DMS53 treated with DMSO at 0.1 percent for 48 hours (cell line): ENCODE data around the gene TMEM222.

ENCODE experiments used
- DNase-seq: peaks from one replicate; lab custom pipeline; 2025; ENCODE audit not compliant: unreplicated experiment; lab: John Stamatoyannopoulos, UW

The TMEM222 gene

DNA sequence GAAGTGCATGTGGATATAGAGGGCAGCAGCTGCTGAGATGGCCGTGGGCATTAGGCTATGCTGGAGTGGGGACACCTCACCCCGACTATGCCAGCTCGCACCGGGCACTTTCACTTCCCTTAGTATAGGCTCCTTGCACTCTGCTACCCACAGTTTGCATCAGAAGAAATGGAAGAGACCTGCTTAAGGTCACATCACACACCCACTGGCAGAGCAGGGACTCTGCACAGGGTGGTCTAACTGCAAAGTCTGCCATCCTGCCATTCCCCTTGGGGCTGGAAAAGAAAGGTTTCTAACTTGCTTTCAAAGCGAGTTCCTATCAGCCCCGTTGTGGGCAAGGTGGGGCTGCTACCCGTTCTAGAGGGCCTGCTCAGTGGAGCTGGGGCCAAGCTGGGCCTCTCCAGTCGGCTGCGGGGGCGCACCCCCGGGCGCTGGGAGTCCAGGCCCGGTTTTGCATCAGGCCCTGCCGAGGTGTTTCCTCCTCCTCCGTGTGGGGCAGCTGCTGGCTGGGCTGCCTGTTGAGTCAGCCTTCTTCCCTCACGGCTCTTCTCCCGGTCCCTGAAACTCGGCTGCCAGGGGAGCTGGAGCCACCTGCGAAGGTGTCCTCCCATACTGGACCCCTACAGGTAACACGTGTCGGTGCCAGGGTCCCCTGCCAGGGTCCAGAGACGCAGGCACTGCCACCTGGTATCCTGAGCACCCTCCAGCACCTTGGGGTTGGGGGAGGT, 19.7 kb downstream of the TMEM222 start, which contains the start of gene SYTL1:
SYTL1 (plus strand) TSS at position 498 of the 728 bp plus-strand sequence. CDS start 3,313 bp downstream, outside the sequence.
- peak; percentile 77 for DNase-seq

DNA sequence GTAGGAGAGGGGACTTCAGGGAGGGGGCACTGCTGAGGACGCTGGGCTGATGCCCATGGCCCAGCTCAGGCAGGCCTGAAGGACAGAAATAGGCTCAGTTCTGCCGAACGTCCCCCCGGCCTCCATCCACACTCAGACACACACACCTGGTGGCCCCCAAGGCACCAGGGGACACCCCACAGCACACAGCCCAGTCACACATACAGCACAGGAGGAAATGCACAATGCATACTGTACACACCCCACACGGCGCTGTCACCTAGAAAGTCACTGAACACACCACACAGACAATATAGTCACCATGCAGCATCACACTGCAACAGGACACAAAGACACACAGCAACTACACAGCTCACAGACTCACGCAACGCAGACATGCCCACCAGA, 20.4 kb downstream of the TMEM222 start:
- DNase-seq = peak; percentile 14

DNA sequence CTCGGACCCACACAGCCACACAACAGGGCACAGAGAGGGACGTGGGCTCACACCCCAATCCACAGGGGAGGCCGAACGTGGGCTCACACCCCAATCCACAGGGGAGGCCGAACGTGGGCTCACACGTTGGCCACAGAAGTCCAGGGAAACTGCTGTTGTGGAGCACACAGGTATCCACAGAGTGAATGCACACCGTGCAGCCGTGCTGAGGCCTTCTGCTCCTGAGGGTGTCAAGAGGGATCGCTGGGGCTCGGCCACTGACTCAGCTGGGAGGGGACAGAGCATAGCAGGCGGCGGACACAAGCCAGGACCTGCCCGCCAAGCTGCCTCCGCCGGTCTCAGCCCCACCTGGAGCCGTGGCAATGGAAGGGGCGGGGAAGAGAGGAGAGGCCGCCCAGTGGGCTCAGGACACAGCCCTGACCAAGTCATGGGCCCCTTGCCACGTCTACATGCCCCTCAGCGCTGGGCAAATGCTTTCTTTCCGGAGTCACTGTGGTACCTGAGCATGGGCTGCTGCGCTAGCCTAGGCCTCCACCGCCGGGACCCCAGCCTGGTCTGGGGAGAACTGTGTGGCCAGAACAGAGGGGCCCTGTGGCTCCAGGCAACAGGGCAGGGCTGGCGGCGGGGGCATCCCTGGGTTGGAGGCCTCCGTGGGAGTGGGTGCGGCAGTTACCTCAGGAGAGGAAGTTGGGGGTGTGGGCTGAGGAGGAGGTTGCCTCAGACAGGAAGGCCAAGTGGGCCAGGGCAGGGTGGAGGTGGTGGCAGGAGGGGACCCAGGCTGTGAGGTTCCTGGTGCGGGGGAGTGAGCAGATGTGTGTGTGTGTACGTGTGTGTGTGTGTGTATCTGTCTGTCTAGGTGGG, 21.0 kb downstream of the TMEM222 start:
- peak; percentile 40 for DNase-seq

- no peak for DNase-seq
Measured at GRCh38 chr1:27343639-27344025, 21.7 kb downstream of the TMEM222 start.

DNA sequence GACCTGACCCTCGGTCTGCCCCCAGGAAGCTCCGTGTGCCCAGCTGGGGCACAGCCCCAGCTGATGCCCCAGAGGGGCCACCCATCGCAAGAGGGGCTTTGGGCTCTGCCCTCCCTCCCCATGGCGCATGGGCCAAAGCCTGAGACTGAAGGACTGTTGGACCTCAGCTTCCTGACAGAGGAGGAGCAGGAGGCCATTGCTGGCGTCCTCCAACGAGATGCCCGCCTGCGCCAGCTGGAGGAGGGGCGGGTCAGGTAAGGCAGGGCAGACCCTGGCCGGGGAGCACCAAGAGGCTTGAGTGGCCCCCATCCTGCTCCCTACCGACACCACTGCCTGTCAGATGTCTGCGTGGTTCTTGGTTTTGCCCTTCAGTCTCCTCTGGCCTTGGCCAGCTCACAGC, 23.3 kb downstream of the TMEM222 start:
- DNase-seq = no peak

DNA sequence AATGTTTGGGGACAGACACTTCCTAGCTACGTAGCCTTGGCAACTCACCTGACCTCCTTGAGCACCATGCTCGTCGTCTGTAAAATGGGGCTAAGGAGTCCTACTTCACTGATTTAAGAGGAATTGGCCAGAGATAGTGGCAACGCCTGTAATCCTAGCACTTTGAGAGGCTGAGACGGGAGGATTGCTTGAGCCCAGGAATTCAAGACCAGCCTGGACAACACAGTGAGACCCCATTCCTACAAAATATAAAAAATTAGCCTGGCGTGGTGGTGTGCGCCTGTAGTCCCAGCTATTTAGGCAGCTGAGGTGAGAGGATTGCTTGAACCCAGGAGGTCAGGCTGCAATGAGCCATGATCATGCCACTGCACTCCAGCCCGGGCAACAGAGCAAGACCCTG, 24.4 kb downstream of the TMEM222 start:
- no peak for DNase-seq

DNA sequence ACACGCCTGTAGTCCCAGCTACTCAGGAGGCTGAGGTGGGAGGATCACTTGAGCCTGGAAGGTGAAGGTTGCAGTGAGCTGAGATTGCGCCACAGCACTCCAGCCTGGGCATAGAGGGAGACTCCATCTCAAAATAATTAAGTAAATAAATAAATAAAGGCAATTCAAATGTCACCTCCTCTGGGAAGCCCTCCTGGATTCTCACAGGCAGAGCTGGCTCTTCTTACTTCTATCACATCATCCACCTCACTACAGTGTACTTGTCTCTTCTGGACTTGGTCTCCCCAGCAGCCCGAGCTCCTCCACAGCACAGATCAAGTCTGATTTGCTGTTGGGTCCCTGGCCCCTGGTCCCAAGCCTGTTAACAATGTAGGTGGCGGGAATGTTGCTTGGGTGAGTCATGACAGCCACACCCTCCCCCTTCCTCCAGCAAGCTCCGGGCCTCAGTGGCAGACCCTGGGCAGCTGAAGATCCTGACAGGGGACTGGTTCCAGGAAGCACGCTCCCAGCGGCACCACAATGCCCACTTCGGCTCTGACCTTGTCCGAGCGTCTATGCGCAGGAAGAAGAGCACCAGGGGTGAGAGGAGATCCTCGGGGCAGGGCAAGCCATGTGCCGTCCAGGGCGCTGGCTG, 25.1 kb downstream of the TMEM222 start:
- no peak for DNase-seq

DNA sequence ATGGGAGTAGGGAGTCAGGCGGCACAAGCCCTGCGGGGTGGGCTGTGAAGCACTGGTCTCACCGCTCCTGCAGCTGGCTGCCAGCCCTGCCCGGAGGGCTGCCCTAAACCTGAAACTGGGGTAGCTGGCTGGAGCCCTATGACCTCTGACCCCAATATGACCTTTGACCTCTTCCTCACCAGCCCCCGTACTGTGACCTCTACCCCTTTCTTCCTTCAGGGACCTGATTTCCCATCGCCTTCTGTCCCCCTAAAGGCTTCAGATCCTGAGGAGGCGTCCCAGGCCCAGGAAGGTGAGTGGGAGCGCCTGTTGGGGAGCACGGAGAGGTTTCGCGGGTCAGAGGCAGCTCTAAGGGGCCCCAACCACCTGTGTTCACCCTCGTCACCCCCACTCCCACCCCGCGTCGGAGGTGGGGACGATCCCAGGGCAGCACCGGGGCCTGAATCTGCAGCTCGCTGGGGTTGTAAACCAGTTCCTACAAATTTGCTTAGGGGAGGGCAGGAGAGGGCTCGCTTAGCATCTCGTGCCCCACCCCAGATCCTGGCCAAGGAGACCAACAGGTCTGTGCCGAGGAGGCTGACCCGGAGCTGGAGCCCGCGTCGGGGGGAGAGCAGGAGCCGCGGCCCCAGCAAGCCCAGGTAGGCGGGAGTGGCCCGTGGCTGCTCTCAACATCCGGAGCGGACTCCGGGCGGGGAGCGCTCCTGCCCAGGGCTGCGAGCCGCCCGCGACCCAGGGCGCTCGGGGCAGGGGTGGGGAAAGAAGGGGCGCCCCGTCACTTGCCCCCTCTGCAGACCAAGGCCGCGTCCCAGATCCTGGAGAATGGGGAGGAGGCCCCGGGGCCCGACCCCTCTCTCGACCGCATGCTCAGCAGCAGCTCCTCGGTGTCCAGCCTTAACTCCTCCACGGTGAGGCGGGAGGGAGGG, 27.2 kb downstream of the TMEM222 start:
- DNase-seq = peak; percentile 67

DNA sequence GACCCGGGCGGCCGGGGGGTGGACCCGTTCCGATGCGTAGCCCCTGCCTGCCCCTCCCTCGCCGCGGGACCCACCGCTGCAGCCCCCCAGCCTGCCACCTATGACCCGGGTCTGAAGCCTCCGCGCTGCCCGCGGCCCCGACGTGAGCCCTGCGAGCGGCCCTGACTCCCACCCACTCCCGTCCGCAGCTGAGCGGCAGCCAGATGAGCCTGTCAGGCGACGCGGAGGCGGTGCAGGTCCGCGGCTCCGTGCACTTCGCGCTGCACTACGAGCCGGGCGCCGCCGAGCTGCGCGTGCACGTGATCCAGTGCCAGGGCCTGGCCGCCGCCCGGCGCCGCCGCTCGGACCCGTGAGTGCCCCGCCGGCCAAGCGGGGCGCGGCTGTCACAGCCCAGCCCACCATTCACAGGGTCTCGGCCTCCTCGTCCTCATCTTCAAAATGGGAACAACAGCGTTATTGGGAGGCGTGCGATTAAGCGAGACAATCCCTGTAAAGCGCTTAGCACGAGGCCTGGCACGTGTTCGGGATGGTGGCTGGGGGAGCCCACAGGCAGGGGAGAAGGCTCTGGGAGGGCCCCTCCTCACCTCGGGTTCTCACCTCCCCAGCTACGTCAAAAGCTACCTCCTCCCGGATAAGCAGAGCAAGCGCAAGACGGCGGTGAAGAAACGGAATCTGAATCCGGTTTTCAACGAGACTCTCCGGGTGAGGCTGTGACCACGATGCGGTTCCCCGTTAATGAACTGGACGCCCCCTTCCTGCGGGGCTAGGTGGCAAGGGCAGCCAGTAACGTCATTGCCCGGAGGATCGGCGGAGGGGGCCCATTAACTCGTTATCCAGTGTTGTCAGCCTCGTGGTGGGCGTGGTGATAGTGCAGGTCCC, 28.1 kb downstream of the TMEM222 start:
- DNase-seq = peak; percentile 79

DNA sequence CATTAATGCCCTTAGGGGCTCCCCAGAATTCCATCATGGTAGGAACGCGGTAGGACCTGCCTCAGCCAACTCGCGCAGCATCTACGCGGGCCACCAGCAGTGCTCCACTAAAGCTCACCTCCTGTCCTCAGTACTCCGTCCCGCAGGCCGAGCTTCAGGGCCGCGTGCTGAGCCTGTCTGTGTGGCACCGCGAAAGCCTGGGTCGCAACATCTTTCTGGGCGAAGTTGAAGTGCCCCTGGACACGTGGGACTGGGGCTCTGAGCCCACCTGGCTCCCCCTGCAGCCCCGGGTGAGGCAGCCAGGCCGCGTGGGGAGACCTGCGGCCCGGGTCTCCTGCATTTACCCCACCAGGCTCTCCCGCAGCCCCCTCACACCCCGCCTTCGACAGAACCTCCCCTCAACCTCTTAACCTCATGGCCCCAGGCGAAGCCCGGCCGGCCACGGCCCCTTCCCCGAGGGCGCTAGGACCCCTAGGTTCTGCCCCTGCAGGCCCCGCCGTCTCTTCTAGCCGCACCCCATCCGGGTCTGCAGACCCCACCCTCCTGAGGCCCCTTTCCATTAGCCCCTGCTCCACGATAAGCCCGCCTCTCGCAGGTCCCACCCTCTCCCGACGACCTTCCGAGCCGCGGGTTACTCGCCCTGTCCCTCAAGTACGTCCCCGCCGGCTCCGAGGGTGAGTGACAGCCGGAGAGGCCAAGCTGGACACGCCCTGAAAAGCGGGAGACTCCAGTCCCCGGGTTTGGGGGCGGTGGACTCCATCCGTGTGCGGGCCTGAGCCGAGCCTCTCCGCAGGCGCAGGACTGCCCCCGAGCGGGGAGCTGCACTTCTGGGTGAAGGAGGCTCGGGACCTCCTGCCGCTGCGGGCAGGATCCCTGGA, 28.9 kb downstream of the TMEM222 start:
- peak; percentile 37 for DNase-seq

DNA sequence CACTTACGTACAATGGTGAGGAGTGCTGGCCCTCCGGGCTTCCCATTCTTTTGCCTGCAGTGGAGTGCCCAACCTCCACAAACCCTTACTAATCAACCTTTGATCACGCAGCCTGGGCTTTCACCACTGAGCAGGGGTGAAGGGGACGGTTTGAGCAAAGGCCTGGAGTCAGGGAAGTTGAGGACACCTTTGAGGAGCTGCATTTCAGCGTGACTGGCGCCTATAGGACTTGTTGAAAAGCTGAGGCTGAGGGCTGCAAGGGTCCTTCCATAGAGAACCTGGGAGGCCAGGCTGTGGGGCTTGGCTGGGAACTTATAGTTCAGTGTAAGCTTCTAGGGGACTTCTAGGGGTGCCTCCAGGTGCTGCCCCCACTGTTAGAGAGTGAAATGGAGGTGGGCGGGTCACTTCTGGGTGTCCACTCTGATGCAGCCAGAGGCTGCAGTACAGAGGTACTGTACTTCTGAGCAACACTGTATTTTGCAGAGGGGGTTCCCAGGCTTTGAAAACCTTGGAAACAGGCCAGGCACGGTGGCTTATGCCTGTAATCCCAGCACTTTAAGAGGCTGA, 29.7 kb downstream of the TMEM222 start:
- no peak for DNase-seq

- no peak for DNase-seq
Measured at GRCh38 chr1:27353166-27353565, 31.2 kb downstream of the TMEM222 start.

DNA sequence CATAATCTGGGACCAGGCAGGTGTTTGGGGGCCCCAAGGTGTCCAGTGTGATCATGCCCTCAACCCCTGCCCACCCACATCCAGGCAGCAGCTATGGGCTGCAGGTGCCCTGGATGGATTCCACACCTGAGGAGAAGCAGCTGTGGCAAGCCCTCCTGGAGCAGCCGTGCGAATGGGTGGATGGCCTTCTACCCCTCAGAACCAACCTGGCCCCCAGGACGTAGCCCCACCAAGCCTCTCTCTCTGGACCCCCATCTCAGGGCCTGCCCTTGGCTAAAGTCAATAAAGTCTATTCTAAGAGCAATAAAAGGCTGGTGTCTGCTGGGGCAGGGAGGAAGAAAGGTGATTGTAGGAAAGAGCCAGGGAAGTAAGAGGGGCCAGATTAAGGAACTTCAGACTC, 31.7 kb downstream of the TMEM222 start:
- DNase-seq = no peak

GRCh38 chr1:27355683-27356082, 33.7 kb downstream of the TMEM222 start:
- no peak for DNase-seq

DNA sequence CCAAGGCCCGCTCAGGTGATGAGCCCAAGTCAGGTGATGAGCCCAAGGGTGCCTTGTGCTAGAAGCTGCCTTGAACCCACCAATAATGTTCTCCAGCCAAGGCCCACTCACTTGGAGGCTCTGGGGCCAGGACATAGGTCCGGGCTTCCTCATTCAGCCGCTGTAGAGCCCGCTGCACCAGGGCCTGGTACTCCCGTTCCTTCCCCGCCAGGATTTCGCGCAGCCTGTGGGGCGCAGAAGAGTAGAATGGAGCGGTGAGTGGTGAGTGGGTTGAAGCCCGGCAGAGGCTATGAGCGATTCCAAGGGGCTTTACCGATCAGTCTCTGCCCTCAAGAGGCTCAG, 34.3 kb downstream of the TMEM222 start:
- no peak for DNase-seq

DNA sequence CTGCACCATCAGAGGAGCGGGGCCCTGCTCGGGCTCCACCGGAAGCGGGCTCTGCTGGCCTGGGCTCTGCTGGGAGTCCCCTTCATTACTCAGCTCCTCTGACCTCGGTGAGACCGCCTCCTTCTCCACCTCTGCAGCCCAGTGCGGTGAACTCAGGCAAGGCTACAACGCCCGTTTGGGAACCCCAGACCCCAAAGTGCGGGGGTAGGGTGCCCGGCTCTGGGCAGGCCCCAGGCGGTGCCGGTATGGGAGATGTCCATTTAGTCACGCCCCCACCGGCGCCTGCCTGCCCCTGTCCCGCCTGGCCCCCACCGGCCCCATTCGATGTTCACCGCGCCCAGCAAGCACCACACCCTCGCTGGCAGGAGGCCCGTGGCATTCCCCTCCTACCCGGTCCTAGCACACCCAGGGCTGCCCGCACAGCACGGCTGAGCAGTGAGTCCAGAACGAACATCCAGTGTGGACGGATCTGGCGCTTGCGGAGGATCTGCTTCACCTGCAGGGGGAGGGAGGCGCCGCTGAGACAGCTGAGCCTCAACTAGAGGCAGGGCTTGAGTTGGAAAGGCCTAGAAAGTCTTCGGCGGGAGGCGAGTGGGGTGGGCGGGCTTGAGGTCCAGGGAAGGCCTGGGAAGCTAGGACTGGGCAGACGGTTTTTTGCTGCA, 34.8 kb downstream of the TMEM222 start:
- DNase-seq = no peak

DNA sequence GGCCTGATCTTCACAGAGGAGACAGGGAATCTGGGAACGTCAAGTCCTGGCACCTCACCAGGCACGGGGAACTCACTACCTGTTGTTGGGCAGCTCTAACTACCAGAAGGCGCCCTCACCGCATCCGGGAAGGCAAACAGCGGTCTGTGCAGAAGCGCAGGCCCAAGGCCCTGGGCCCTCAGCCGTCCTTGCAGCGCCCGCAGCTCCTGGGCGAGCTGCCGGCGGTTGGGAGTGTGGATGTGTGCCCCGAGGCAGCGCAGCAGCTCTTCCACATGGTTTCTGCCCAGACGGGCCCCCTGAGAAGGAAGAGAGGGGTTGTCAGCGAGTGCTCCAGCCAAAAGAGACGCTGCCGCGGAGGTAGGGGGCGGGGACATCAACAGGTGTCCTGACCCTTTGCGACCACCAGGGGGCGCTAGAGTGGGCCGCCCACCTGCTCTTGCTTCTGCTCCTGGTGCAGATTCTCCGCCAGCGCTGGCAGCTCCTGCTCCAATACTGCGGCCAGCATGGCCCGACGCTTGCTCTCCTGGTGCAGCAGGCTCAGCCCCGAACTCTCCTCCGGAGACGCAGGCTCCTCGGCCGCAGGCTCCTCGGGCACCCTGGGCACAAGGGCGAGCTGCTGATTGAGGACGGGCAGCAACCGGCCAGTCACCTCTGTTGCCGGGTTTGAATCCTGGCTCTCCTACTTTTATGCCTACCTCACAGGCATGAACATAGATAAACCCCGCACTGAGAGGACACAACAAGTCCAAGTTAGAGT, 35.5 kb downstream of the TMEM222 start:
- DNase-seq = peak; percentile 57
